HG03196 (cell line): ENCODE measurements around the gene TEAD2.

Experiments used
- ATAC-seq: cut with Tn5 transposase; IDR thresholded peaks from one replicate; pipeline ENCODE4 v1.9.1; 2021; ENCODE audit not compliant: unreplicated experiment

The TEAD2 gene

DNA sequence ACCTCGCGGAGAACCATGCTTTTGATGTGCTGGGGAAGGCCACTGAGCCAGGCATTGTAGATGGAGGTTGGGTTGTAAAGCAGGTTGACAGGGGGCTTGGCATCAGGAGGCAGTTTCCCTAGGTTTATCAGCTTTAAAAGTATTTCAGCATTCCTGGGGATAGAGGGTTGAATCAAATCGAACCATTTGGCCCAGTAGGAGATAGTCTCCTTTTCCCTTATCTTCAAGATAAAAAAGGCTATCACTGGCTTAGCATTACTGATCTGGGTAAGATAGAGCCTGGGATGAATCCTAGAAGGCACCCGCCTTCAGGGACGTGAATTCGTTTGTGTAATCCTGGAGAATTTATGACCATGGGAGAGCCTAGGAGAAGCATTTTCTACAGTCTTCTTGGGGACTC is 67.8 kb downstream of the TEAD2 start:
- no peak for ATAC-seq
